HTERT RPE-1 (cell line): ENCODE results near the gene CLDN9.
"Not testable (repeated sequence)": the region's sequence is repeated elsewhere in the genome, so short reads cannot be mapped to it uniquely, and the experiment has no call there.

ENCODE experiments used
- in situ Hi-C: fragments of 300-500 bp; cut with MboI; formaldehyde crosslinking; loops from 4 replicates; pipeline ENCODE4 v1.14.3; 2020; ENCODE audit warnings: low sequenced_read_pairs

The CLDN9 gene

GRCh38 chr16:3030222-3031212 lies 17.8 kb downstream of the CLDN9 start:
- in situ Hi-C loops: no loop called here

- in situ Hi-C loops: no loop called here
These were observed 19.9 kb downstream of the CLDN9 start for GRCh38 chr16:3032624-3033023.

- in situ Hi-C loops: no loop called here
These were observed 22.7 kb downstream of the CLDN9 start for GRCh38 chr16:3035289-3035971.

GRCh38 chr16:3035972-3036725 lies 23.4 kb downstream of the CLDN9 start:
- in situ Hi-C loops: no loop called here

GRCh38 chr16:3036726-3037315 lies 24.1 kb downstream of the CLDN9 start, which contains the start of gene BICDL2:
TSS of gene BICDL2 (minus strand) at chr16:3036944. CDS start at chr16:3035496, 1,448 bp downstream.
- in situ Hi-C loops: no loop called here

- in situ Hi-C loops: no loop called here
These were observed 25.5 kb downstream of the CLDN9 start for GRCh38 chr16:3038256-3038655.

GRCh38 chr16:3038896-3039295 lies 26.2 kb downstream of the CLDN9 start:
- in situ Hi-C loops: no loop called here

- in situ Hi-C loops: no loop called here
These were observed 29.7 kb downstream of the CLDN9 start for GRCh38 chr16:3042376-3042775.

GRCh38 chr16:3044708-3045107 lies 32.0 kb downstream of the CLDN9 start:
- in situ Hi-C loops: no loop called here

- in situ Hi-C loops: no loop called here
These were observed 33.3 kb downstream of the CLDN9 start, which contains the start of gene MMP25 for GRCh38 chr16:3045758-3046640. TSS of gene MMP25 (plus strand) at chr16:3046561. CDS start at chr16:3046918, 357 bp downstream.

- in situ Hi-C loops: no loop called here
These were observed 34.1 kb downstream of the CLDN9 start for GRCh38 chr16:3046641-3047386.

GRCh38 chr16:3047387-3047720 lies 34.6 kb downstream of the CLDN9 start:
- in situ Hi-C loops: no loop called here

GRCh38 chr16:3049921-3050481 lies 37.3 kb downstream of the CLDN9 start:
- in situ Hi-C loops: no loop called here

- in situ Hi-C loops: no loop called here
These were observed 37.8 kb downstream of the CLDN9 start for GRCh38 chr16:3050487-3050886.

GRCh38 chr16:3051009-3051408 lies 38.3 kb downstream of the CLDN9 start:
- in situ Hi-C loops: no loop called here

- in situ Hi-C loops: no loop called here
These were observed 38.8 kb downstream of the CLDN9 start for GRCh38 chr16:3051494-3051893.

- in situ Hi-C loops: not testable (repeated sequence)
These were observed 40.0 kb downstream of the CLDN9 start for GRCh38 chr16:3052571-3053329.

- in situ Hi-C loops: not testable (repeated sequence)
These were observed 40.6 kb downstream of the CLDN9 start for GRCh38 chr16:3053330-3053710.
